SK-N-SH (cell line): ENCODE measurements around the gene PSMD1.

Source experiments
- CHD2 ChIP-seq: fragments of 150-350 bp; IDR thresholded peaks from 2 replicates; pipeline ENCODE4 v1.6.1; 2018; ENCODE audit warnings: low read length; ENCODE audit not compliant: partially characterized antibody
- CTCF ChIP-seq: fragments of 200-600 bp; sonication (generic); IDR thresholded peaks from 2 replicates; pipeline ENCODE4 v1.6.1; 2017; ENCODE audit warnings: antibody characterized with exemption, mild to moderate bottlenecking, moderate library complexity
- FOXM1 ChIP-seq: IDR thresholded peaks from 2 replicates; pipeline ENCODE4 v1.4.0; 2012; ENCODE audit warnings: low read depth, mild to moderate bottlenecking
- NRF1 ChIP-seq: IDR thresholded peaks from 2 replicates; pipeline ENCODE4 v1.6.1; 2012; ENCODE audit warnings: low read depth, mild to moderate bottlenecking, low read length
- POLR2AphosphoS5 ChIP-seq: IDR thresholded peaks from 2 replicates; pipeline ENCODE4 v1.6.1; 2012; ENCODE audit warnings: low read depth, low read length

- no peak for TF ChIP-seq CHD2
- no peak for TF ChIP-seq CTCF
- TF ChIP-seq POLR2AphosphoS5 = no peak
- TF ChIP-seq NRF1 = no peak
- TF ChIP-seq FOXM1 = no peak
Observed at GRCh38 chr2:231037202-231037730, 19.4 kb upstream of the PSMD1 start, which contains the start of gene C2orf72.
